GM18520 (cell line): ENCODE measurements around the gene PLPPR5.

Experiments used
- ATAC-seq: cut with Tn5 transposase; IDR thresholded peaks from one replicate; pipeline ENCODE4 v1.9.1; 2021; ENCODE audit not compliant: unreplicated experiment

PLPPR5 gene

GRCh38 chr1:98969798-98970490 lies 34.7 kb downstream of the PLPPR5 start:
- ATAC-seq = no peak

- no peak for ATAC-seq
These were observed 37.5 kb downstream of the PLPPR5 start for GRCh38 chr1:98967122-98967521.

- no peak for ATAC-seq
These were observed 39.3 kb downstream of the PLPPR5 start for GRCh38 chr1:98965394-98965793.

- ATAC-seq = no peak
These were observed 40.5 kb downstream of the PLPPR5 start for GRCh38 chr1:98964198-98964597.

GRCh38 chr1:98963064-98963758 lies 41.5 kb downstream of the PLPPR5 start:
- no peak for ATAC-seq

GRCh38 chr1:98962156-98962555 lies 42.5 kb downstream of the PLPPR5 start:
- ATAC-seq = no peak

- ATAC-seq = no peak
These were observed 55.0 kb downstream of the PLPPR5 start for GRCh38 chr1:98949621-98950020.

- ATAC-seq = no peak
These were observed 55.5 kb downstream of the PLPPR5 start for GRCh38 chr1:98949166-98949565.

GRCh38 chr1:98947071-98947470 lies 57.6 kb downstream of the PLPPR5 start:
- ATAC-seq = no peak

- no peak for ATAC-seq
These were observed 64.0 kb downstream of the PLPPR5 start for GRCh38 chr1:98940722-98941079.

GRCh38 chr1:98940069-98940721 lies 64.5 kb downstream of the PLPPR5 start:
- no peak for ATAC-seq

GRCh38 chr1:98939471-98939870 lies 65.2 kb downstream of the PLPPR5 start:
- no peak for ATAC-seq

GRCh38 chr1:98937347-98937746 lies 67.3 kb downstream of the PLPPR5 start:
- no peak for ATAC-seq

GRCh38 chr1:98932184-98932583 lies 72.5 kb downstream of the PLPPR5 start:
- ATAC-seq = no peak

GRCh38 chr1:98931128-98931835 lies 73.4 kb downstream of the PLPPR5 start:
- ATAC-seq = no peak

GRCh38 chr1:98929437-98929836 lies 75.2 kb downstream of the PLPPR5 start:
- no peak for ATAC-seq

GRCh38 chr1:98926597-98926996 lies 78.1 kb downstream of the PLPPR5 start:
- no peak for ATAC-seq

- no peak for ATAC-seq
These were observed 79.7 kb downstream of the PLPPR5 start for GRCh38 chr1:98924977-98925376.

GRCh38 chr1:98923667-98924066 lies 81.0 kb downstream of the PLPPR5 start:
- no peak for ATAC-seq

GRCh38 chr1:98921817-98922216 lies 82.8 kb downstream of the PLPPR5 start:
- ATAC-seq = no peak

GRCh38 chr1:98920441-98921110 lies 84.1 kb downstream of the PLPPR5 start:
- no peak for ATAC-seq
